Measurements from ENCODE around the gene WBP2NL.

The WBP2NL gene

DNA sequence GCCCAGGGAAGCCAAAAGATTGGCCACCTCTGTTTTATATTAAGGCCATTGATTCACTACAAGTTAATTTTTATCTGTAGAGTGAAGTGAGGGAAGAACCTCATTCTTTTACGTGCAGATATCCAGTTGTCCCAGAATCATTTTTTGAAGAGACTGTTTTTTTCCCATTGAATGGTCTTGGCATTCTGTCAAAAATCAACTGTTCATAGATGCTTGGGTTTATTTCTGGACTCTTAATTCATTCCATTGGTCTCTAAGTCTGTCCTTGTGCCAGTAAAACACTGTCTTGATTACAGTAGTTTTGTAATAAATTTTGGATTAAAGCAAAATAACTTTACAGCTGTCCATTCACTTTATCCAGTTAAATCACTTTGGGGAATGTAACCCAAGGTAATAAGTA lies 26.8 kb downstream of the WBP2NL start:
- no peak for DNase-seq (ENCODE audit: low read depth, low spot score)
- no peak overlapping the region for H3K27ac ChIP-seq

DNA sequence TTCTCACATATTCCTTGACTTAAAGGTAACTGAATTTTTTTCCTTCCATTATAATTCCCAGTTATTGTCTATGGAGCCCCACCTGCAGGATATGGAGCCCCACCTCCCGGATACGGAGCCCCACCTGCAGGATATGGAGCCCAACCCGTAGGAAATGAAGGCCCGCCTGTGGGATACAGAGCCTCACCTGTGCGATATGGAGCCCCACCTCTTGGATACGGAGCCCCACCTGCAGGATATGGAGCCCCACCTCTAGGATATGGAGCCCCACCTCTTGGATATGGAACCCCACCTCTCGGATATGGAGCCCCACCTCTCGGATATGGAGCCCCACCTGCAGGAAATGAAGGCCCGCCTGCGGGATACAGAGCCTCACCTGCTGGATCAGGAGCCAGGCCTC lies 28.1 kb downstream of the WBP2NL start:
- H3K27ac ChIP-seq, result no peak overlapping the region
- DNase-seq (ENCODE audit: low read depth, low spot score), result no peak

DNA sequence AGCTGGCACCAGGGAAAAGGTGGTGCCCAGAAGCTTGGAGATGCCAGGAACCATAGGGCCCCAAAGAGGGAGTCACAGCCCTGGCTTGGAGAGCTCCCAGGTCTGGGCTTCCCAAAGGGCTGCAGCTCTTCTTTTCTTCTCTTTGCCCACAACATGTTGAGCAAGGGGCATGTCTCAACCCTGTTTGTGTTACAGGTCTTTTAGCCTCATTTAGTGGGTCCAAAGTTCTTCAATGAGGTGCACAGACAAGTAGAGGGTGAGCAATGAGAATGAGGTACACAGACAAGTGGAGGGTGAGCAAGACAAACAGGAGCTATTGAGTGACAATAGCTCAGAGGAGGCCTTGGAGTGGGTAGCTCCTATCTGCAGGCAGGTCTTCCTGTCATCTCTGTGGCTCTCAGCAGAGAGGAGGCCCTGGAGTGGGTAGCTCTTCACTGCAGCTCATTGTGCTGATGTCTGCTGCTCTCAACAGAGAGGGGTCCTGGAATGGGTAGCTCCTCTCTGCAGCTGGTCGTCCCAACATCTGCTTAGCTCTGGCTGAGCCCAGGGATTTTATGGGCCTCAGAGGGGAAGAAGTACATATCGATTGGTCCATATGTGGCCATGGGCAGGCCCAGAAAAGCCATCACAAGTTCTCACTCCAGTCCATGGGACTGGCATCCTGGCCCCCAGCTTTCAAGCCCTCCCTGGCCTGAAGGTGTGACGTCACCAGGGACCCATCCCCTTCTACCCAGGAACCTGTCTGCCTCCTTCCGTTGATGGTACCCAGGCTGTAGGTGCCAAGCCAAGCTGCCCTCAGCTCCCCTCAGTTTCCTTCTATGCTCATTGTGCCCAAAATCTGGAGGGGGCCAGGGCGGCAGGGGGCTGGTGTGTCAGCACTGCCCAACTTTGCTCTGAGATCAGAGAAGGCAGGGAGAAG lies 34.9 kb downstream of the WBP2NL start:
- no peak overlapping the region for H3K27ac ChIP-seq
- no peak for DNase-seq (ENCODE audit: low read depth, low spot score)

DNA sequence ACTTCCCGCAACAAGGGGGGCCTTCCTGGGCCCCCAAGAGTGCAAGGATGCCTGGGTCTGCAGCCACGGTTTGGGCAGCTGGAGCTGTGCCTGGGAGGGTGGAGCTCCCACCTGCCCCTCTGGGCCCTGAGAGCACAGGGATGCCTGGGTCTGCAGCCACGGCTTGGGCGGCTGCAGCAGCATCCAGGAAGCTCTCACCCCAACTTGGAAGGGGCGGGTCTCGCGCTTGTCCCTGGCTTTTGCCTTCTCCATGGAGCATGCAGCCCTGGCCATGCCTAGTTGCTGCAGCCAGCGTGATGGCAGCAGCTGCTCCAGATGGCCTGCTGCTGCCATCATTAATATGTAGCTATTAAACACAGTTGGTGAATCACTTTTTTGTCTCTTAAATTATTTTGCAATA lies 36.7 kb downstream of the WBP2NL start:
- no peak for DNase-seq (ENCODE audit: low read depth, low spot score)
- H3K27ac ChIP-seq, result no peak overlapping the region

DNA sequence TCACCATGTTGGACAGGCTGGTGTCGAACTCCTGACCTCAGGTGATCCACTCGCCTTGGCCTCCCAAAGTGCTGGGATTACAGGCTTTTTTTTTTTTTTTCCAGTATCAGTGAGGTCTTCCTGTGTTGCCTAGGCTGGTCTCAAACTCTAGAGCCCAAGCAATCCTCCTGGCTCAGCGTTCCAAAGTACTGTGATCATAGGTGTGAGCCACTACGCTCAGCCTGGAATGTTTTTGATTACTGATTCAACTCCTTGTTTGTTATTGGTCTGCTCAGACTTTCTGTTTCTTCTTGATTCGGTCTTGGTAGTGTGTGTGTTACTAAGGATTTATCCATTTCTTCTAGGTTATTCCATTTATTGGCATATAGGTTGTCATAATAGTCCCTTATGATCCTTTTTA lies 40.7 kb downstream of the WBP2NL start:
- no peak overlapping the region for H3K27ac ChIP-seq
- no peak for DNase-seq (ENCODE audit: low read depth, low spot score)

DNA sequence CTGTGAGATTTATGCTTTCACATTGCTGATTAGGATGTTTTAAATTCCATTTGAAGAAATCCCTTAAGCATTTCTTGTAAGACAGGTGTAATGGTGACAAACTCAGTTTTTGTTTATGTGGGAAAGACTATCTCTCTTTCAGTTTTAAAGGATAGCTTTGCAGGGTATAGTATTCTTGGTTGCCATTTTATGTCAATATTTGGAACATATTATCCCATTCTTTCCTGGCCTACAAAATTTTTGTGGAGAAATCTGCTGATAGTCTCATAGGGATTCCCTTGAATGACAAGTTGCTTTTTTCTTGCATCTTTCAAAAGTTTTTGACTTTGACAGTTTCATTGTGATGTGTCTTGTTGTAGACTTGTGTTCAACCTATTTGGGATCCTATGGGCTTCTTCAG lies 43.2 kb downstream of the WBP2NL start:
- DNase-seq (ENCODE audit: low read depth, low spot score), result no peak
- no peak overlapping the region for H3K27ac ChIP-seq

DNA sequence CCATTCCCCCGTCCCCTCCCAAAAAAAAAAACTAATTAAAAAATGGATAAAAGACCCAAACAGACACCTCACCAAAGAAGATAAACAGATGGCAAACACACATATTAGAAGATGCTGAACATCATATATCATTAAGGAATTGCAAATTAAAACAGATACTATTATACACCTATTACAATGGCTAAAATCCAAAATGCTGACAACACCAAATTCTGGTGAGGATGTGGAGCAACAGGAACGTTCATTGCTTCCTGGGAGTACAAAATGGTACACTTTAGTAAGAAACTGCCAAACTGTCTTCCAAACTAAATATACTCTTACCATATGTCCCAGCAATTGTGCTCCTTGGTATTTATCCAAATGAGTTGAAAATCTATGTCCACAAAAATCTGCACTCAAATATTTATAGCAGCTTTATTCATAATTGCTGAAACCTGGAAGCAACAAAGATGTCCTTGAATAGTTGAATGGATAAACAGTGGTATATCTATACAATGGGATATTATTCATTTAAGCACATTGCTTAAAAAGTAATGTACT lies 52.1 kb downstream of the WBP2NL start:
- H3K27ac ChIP-seq, result no peak overlapping the region
- no peak for DNase-seq (ENCODE audit: low read depth, low spot score)

DNA sequence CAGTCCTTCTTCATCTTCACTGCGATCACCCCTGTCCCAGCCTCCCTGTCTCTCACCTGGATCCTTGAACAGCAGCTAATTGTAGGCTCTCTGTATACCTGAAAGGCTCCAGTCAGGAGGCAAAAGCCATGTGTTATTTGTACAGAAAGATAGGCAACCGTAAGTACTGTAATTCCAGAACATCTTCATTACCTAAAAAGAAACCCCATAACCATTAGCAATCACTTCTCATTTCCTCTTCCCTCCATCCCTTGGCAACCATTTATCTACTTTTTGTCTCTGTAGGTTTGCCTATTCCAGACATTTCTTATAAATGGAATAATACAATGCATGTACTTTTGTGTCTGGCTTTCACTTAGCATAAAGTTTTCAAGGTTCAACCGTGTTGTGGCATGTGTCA lies 54.2 kb downstream of the WBP2NL start:
- DNase-seq (ENCODE audit: low read depth, low spot score), result no peak
- no peak overlapping the region for H3K27ac ChIP-seq

DNA sequence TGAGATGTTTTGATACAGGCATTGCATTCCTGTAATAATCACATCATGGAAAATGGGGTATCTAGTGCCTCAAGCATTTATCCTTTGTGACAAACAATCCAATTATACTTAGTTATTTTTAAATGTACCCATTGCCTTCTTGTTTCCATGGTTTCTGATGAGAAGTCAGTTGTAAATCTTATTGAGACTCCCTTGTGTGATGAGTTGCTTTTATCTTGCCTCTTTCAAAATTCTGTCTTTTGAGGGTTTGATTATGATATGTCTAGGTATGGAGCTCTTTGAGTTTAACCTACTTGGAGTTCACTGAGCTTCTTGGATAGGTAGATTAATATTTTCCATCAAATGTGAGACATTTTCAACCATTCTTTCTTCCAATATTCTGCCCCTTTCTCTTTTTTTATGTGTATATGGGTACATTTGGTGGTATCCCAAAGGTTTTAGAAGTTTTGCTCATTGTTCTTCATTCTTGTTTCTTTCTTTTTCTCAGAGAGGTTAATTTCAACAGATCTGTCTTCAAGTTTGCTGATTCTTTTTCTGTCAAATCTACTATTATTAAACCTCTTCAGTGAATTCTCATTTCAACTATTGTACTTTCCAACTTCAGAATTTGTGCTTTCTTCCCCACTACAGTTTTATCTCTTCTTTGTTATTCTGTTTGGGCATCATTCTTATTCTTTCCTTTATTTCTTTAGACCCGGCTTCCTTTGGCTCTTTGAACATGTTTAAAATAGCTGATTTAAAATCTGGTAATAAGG lies 58.3 kb downstream of the WBP2NL start:
- DNase-seq (ENCODE audit: low read depth, low spot score), result no peak
- no peak overlapping the region for H3K27ac ChIP-seq

DNA sequence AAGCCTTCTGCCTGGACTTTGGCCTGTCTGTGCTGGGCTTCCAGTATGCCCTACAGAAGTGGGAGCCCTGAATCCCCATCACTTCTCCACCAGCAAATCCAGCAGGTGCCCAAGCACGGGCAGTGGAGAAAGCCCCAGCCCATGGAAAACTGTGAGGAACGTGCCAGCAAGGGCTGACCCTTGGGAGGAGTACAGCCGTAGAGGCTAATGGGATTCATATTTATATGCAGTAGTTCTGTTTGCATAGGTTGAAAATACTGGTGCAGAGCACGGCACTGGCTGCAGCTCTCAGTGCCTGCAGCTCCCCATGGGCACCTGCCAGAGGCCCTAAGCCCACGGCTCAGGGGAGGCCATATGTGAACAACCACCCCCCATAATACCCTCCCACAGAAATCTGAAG lies 61.9 kb downstream of the WBP2NL start:
- no peak overlapping the region for H3K27ac ChIP-seq
- DNase-seq (ENCODE audit: low read depth, low spot score), result no peak

DNA sequence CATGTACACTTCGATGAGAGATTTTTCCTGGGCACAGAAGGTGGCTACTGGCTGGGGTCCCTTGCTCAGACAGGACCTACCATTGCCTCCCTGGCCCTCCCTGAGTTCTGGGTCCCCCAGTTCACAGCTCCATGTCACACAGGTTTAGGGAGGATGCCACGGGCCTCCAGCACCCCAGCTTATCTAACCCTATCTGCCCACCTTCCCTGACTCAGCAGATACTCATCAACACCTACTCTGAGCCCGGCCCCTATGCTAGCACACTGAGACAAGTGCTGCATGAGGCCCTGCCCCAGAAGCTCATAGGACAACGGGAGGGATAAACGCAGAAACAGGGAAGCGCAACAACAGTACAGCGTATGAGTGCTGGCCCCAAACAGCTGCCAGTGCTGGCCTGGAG lies 62.5 kb downstream of the WBP2NL start:
- H3K27ac ChIP-seq, result no peak overlapping the region
- DNase-seq (ENCODE audit: low read depth, low spot score), result no peak

DNA sequence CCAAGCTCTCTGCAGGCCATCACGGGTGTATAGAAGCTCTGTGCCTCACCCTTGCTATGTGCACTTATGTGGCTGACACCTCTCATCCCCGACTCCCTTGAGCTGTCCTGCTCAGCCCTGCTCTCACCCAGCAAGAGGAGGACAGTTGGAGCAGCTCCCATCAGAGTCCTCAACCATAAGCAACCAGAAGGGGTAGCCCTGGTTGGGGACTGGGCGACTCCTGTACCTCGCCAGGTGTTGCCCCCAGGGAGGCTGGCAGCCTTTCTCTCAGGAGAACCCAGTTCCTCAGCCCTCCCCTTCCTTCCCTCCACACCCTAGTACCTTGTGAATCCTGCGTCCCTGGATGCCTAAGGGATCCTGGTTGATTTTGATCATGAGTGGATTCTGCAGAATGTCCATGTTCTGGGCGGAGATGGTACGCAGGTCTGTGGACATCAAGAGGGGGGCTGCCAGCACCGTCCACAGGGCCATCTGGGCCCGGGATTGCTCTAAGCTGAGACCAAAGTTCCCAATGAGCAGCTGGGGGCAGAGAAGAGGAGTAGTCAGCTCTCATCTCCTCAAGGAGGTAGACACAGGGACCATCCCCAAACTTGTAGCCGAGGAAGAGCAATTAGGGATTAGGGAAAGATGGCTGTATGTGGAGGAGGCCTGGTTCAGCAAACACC lies 64.0 kb downstream of the WBP2NL start:
- DNase-seq (ENCODE audit: low read depth, low spot score), result no peak
- no peak overlapping the region for H3K27ac ChIP-seq

DNA sequence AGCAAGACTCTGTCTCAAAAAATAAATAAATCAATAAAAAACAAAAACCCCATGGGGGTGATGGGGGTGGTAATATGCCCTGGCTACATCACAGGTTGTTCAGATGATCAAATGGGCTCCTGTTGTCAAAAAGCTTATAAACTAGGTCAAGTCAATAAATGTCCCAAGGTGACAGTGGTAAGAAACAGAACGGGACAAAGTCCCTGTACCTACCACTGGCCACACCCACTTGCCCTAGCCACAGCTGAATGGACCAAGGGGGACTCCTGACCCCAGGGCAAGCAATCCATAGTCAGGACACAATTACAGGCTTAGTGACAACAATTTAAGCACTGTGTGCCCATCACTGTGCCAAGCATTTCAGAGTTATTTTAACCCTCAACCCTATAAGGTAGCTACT lies 66.0 kb downstream of the WBP2NL start:
- H3K27ac ChIP-seq, result no peak overlapping the region
- DNase-seq (ENCODE audit: low read depth, low spot score), result no peak

DNA sequence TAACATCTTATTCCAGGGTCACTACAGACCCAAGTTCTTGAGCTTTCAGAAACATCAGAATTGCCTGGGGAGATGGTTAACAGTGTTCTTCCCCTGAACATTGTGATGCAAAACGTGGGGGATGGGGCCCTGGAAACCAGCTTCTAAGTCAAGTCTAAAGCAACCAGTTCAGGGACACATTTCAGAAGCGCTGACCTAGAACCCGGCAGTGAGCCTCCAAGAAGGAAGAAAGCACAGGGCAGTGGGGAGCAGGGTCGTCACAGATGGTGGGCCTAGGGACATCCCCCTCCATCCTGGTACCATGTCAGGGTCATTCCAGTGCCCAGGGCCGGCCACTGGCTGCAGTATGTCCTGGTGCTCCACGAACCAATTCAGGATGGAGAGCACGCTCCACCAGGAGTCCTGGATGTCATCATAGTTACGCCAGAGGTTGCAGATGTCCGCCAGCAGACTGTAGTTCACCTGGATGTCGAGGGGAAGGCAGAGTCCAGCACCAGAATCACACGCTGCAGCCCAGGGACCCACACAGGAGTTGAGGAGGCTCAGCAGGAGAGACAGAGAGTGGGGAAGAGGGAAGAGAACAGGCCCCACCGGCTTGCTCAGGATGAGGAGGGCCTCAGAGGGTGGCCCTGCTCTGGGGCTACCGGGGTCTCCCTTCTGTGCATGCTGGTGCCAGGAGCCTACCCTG lies 67.0 kb downstream of the WBP2NL start:
- no peak for DNase-seq (ENCODE audit: low read depth, low spot score)
- H3K27ac ChIP-seq, result no peak overlapping the region

DNA sequence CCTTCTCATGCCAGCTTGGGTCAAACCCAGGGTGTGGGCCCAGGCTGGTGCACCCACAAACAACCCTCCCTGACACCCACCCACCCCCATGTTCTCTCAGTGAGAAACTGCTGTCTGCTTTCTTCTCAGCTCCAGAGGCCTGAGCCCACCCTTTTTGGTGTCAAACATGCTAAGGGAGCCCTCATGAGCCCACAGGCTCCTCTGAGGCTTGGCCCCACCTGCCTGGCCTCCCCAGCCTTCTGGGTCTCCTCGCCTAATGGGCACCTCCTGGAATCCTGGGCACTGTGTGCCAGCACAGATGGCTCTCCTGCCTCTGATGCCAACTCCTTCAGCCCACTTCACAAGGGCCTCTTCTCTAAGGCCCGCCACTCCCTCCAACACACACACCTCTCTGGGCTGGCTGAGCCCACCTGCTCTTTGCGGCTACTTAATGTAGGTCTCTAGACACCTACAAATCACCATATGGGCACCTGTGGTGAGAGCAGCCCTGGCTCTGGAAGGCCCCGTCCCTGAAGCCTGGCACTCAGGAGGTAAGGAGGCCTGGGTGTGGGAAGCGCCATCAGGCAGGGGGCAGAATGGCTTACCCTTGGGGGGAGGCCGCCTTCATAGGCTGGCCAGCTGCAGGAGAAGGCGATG lies 67.7 kb downstream of the WBP2NL start:
- no peak for DNase-seq (ENCODE audit: low read depth, low spot score)
- no peak overlapping the region for H3K27ac ChIP-seq

DNA sequence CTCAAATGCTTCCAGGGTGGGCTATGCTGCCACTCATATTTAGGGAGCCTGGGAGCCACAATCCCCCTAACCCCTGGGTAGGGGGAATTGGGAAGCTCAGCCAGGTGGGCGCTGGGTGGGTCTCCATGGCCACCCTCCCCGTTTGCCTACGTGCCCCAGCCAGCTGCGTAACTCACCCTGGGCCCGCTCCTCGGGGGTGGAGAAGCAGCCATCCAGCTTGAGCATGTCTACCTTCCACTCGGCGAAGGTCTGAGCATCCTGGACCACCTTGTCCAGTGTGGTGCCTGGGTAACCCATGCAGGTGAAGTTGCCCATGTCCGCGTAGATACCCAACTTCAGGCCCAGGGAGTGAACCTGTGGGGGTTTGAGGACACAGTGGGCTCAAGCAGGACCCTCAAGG lies 68.3 kb downstream of the WBP2NL start:
- H3K27ac ChIP-seq, result no peak overlapping the region
- no peak for DNase-seq (ENCODE audit: low read depth, low spot score)

DNA sequence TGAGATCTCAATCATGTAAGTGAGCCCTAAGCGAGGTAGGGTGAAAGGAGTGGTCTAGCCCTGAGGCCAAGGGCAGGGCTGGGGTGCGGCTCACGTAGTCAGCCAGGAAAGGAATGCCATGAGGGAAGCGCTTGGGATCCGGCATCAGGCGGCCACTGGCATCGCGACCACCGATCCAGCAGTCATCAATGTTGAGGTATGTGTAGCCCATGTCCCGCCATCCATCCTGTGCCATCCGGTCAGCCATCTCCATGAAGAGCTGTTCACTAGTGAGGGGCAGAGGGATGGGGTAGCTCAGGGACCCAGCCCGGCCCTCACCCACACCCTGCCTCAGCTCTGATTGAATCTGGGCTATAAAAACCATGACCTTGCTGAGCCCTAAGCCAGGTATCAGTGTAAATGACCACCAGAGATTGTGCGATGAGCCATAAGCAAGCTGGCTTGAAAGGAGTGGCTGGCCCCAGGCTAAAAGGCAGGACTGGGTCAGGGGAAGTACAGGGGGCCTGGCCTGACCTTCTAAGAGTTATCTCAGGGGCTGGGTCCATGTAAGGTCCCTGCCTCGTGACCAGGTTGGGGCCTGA lies 69.2 kb downstream of the WBP2NL start:
- no peak overlapping the region for H3K27ac ChIP-seq
- no peak for DNase-seq (ENCODE audit: low read depth, low spot score)

DNA sequence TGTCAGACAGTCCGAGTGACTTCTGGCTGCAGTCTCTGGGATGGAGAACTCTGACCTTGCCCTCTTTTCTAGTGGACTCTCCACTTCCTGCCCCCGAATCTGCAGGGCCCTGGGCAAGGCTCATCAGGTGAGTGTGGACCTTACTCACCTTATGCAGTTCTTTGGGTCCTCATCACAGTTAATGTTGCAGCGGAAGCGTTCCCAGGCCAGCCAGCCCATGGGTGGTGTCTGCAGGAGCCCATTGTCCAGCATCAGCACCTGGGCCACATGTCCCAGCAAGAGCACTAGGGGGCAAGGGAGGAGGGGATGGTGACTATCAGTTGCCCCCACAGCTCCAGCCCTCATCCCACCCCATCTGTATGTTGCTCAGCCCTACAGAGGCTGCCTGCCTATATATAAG lies 69.7 kb downstream of the WBP2NL start:
- DNase-seq (ENCODE audit: low read depth, low spot score), result no peak
- H3K27ac ChIP-seq, result no peak overlapping the region

DNA sequence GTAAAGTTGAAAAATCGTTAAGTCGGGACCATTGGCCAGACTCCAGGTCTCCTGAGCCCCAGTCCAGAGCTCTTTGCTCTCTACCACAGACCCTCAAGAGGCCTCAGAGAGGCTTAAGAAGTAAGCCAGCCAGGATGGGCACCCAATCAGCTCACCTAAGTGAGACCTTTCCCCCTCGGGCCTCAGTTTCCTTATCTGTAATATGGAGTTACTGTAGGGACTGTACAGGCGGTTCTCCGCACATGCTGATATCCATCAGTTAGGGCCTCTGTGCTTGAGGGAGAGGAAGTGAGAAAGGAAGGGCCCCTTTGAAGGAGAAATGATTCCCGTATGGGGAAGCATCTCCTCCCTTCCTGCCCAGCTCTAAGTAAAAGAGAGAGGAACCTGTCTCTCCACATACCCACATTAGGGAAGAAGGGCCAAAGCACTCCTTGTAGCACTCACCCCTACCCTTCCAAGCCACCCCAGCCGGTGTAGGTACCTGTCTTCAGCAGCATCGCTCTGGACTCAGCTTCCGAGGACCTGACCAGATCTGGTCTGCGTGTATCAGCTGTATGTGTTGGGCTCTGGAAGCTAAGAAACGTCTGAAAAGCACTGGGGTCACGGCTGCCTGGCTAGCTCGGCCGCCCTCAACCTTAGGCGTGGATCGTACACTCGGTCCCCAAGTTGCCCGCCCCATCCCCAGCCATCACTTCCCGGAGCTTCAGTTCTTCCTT lies 71.4 kb downstream of the WBP2NL start:
- peak overlapping the region; percentile 55 for H3K27ac ChIP-seq
- no peak for DNase-seq (ENCODE audit: low read depth, low spot score)

Data from epithelial cell of prostate (primary cell).